GM18909 (cell line): Measurements from ENCODE around the gene ENAH.

Experiments used
- ATAC-seq: cut with Tn5 transposase; IDR thresholded peaks from one replicate; pipeline ENCODE4 v1.9.1; 2021; ENCODE audit warnings: mild to moderate bottlenecking; ENCODE audit not compliant: unreplicated experiment, poor library complexity

Gene ENAH

DNA sequence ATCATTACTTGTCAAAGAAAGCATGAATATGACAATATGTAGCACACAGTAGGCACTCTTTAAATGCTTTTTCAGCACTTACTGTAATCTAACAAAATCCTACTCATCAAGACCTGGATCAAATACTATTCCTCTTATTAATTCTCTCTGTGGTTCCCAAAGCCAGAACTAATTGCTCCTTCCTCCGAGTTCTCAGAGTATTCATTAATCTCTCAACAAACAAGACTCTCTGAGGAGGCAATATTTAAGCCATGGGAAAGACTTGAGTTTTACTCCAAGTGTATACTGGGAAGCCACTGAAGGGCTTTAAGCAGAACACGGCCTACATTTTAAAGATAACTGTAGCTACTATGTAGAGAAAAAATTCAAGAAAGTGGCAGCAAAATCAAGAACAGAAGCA, 79.7 kb downstream of the ENAH start:
- no peak for ATAC-seq

- no peak for ATAC-seq
These were observed 80.5 kb downstream of the ENAH start for GRCh38 chr1:225572422-225572821.

DNA sequence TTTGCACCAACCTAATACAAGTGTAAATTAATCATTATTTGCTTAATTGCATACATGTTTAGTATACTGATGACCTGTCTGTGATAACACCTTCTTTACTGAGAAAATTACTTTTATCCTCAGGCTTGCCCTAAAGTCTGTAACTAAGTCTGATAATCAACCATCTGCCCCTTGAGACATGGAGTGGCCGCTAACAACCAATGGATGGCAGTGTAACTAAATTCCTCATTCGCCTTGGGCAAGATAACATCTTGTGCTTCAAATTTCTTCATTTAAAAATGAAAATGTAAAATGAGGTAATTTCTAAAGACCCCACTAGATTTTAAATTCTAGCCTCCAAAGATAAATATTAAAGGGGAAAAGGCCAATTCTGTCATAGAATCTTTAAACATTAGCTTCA, 85.1 kb downstream of the ENAH start:
- no peak for ATAC-seq

GRCh38 chr1:225565847-225566246, 87.1 kb downstream of the ENAH start:
- ATAC-seq: no peak

- ATAC-seq: no peak
These were observed 91.2 kb downstream of the ENAH start for GRCh38 chr1:225561675-225562074.

- ATAC-seq: no peak
These were observed 93.0 kb downstream of the ENAH start for GRCh38 chr1:225559902-225560301.

DNA sequence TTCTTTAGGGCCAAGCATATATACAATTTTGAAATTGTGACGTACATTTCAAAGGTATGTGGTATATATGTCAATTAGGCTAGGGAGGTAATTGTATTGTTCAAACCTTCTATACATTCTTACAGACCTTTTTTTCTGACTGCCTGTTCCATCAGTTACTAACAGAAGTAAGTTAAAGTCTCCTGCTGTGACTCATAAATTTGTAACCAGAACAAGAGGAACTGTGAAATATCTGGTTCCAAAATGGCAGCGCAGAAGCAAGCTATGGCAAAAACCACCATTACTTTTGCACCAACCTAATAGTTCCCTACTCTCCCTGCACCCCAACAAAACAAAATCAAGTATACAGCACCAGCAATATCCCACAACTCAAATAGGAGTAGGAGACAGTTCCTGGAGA, 93.6 kb downstream of the ENAH start:
- ATAC-seq: no peak

GRCh38 chr1:225556694-225557093, 96.2 kb downstream of the ENAH start:
- ATAC-seq: no peak

GRCh38 chr1:225555821-225556220, 97.1 kb downstream of the ENAH start:
- no peak for ATAC-seq

DNA sequence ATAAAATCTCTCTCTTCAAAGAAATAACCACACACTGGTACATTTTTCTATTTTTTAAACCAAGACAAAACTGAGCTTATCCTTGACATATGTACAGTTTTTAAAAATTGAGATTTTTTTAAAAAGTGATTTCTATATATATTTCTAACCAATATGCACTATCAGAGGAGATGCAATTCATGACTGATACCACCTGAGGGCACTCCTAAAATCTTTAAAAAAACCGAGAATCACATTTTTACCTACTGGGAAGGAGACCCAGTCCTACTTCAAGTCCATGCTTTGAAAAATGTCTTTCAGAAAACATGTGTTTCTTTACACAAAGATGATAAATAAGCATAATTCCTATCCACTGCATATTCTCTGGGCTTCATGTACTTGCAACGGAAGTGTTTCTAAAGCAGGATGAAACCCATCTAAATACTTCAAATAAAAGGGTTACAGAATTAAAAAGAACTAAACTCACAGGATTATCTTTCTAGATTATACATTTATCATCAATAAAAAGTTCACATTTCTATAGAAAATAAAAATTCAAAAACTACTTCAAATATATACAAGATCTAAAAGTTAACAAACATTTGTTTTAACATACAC, 98.6 kb downstream of the ENAH start:
- no peak for ATAC-seq

DNA sequence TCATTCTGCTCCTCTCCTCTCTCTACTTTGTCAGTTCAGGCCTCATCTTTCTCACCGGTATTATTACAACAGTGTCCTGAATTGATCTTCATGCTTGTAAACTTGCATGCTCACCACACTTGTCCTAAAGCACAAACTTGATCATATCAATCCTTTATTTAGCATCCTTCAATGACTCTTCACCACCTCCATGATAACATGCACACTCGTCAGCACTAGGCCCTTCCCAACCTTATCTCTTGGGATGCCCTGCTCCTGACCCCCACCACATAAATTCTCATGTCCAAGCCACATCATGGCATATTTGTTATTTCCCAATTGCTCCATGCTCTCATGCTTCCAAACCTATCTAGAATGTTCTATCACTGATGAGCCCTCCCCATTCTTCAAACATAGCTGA, 103.1 kb downstream of the ENAH start:
- ATAC-seq: no peak

DNA sequence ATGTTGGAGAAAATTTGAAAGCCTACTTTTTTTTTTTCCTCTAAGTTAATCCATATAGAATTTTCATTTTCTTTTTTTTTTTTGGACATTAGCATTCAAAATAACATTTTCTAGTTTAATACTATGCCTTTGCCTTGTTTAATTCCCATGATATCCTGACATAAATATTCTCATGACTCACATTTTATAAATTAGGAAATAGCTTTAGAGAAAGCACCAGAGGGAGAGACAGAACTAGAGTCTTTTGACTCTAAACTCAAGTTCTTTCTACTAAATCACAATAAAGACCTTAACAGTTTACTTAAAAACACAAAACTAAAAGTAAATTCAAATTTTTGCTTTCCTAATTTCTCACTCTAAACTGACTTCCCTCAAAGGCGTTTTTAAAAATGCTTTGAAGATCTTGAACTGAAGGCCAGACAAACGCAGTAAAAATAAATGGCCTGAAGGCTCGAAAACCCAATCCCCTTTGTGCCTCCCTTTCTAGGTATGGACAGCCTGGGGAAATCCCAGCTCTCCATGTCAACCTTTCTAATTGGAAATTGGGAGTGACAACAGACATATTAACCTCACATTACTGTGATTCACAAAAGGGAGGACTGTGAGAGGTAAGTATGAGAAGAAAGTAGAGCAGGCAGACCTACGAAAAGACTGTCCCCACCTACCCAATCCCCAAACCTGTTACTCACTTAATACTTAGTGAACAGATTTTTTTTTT, 104.6 kb downstream of the ENAH start:
- no peak for ATAC-seq

GRCh38 chr1:225545649-225546048, 107.3 kb downstream of the ENAH start:
- ATAC-seq: no peak

GRCh38 chr1:225544924-225545323, 108.0 kb downstream of the ENAH start:
- no peak for ATAC-seq

- ATAC-seq: no peak
These were observed 108.7 kb downstream of the ENAH start for GRCh38 chr1:225544263-225544662.

- ATAC-seq: no peak
These were observed 109.6 kb downstream of the ENAH start for GRCh38 chr1:225543350-225543749.

DNA sequence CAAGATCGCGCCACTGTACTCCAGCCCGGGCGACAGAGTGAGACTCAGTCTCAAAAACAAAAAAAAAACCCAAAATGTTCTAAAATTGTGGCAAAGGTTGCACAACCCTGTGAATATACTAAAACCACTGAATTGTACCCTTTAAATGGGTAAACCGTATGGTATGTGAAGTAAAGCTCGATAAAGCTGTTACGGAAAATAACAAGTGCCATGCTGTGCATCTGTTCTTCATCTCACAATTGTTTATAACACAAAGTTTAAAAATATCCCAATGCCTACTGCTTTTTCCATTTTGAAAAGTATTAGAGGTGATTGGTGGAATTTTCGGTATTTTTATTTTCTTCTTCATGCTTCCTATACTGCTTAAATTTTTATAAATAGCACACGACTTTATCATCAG, 111.5 kb downstream of the ENAH start:
- no peak for ATAC-seq

GRCh38 chr1:225539575-225539974, 113.3 kb downstream of the ENAH start:
- no peak for ATAC-seq

DNA sequence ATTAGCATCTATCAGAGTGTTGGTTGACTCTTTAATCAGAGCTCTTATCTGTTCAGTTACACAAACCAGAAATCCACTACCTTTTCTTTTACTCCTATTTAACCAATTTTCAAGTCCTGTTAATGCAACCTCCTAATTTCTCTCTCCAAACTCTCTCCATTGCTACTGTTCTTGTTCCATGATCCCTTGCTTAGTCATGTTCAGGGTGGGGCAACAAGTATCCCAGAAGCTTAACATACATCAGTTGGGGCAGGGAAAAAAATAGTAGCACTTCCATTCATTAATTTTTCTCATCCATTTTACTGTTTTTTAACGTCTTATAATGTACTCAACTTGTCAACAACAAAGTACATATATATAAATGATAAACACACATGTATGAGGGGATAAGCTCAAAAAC, 113.9 kb downstream of the ENAH start:
- ATAC-seq: no peak

- ATAC-seq: no peak
These were observed 115.2 kb downstream of the ENAH start for GRCh38 chr1:225537554-225538251.

DNA sequence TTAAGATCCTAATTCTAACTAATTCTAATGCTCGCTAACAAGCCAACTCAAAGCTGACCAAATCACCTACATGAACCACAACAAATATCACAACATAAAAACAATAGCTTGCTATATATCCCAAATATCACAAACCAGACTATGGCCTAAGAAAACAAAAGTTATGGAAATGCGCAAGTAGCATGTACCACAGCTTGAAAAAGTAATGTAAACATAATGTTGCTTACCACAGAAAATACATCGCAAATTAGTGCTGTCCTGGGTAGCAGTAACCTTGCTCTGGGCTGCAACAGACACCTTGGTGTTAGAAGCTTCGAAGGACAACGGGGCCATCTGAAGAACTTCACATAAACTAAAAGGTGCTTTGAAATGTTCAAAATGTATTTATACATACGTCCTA, 117.6 kb downstream of the ENAH start:
- no peak for ATAC-seq

- no peak for ATAC-seq
These were observed 118.2 kb downstream of the ENAH start for GRCh38 chr1:225534772-225535171.
